ENCODE results near the gene SOX8.

SOX8 gene

GRCh38 chr16:1028524-1029258, 47.1 kb downstream of the SOX8 start:
- Histone ChIP-seq H2AFZ (ENCODE audit: low read length) (no peak overlapping the region), H3K4me1 (ENCODE audit: low read length) (no peaks in the 10 kb centered on the region), H3K4me3 (ENCODE audit: low read length) (no peak overlapping the region), H3K79me2 (ENCODE audit: low read length) (no peaks in the 10 kb centered on the region), H3K9me2 (replicated peaks; ENCODE audit: insufficient read depth, low read length) (no peaks in the 10 kb centered on the region), H3F3A (ENCODE audit: insufficient read depth, low read length) (no peaks in the 10 kb centered on the region), H3K36me3 (replicated peaks; ENCODE audit: insufficient read depth, low read length) (no peaks in the 10 kb centered on the region), H3K27ac (ENCODE audit: low read length) (no peak overlapping the region), H3K9ac (ENCODE audit: low read length) (no peak overlapping the region), H3K4me2 (ENCODE audit: low read depth, low read length) (no peak overlapping the region), H4K20me1 (ENCODE audit: insufficient read depth, low read length) (no peaks in the 10 kb centered on the region), H3K9me3 (replicated peaks; ENCODE audit: insufficient read depth, low read length) (no peaks in the 10 kb centered on the region), H3K27me3 (replicated peaks; ENCODE audit: insufficient read depth, low read length) (peaks cover 81% of the 10 kb centered on the region)
- TF ChIP-seq EZH2 (optimal IDR thresholded peaks at IDR 0.05; ENCODE audit: low read depth, low read length) (no peak), EZH2phosphoT487 (IDR thresholded peaks at IDR 0.05; ENCODE audit: low read length) (no peak)
- TF ChIP-seq, protein P1, sequence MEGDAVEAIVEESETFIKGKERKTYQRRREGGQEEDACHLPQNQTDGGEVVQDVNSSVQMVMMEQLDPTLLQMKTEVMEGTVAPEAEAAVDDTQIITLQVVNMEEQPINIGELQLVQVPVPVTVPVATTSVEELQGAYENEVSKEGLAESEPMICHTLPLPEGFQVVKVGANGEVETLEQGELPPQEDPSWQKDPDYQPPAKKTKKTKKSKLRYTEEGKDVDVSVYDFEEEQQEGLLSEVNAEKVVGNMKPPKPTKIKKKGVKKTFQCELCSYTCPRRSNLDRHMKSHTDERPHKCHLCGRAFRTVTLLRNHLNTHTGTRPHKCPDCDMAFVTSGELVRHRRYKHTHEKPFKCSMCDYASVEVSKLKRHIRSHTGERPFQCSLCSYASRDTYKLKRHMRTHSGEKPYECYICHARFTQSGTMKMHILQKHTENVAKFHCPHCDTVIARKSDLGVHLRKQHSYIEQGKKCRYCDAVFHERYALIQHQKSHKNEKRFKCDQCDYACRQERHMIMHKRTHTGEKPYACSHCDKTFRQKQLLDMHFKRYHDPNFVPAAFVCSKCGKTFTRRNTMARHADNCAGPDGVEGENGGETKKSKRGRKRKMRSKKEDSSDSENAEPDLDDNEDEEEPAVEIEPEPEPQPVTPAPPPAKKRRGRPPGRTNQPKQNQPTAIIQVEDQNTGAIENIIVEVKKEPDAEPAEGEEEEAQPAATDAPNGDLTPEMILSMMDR (IDR thresholded peaks at IDR 0.05; ENCODE audit: low read length) = no peak
- DNase-seq = no peak

DNA sequence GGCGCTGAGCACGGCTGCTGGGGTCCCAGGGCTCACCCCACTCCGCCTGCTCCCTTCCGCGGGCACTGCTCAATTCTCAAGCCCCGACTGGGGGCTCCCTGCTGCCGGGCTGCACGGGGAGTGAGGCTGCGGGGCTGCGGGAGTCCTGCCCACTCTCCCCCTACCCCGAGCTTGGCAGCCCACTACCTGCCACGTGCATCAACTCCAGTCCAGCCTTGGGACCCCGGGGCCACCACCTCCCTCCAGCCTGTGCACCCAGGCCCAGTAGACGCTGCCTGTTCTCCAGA, 47.6 kb downstream of the SOX8 start:
- peaks cover 76% of the 10 kb centered on the region for H3K27me3 ChIP-seq (replicated peaks; ENCODE audit: insufficient read depth, low read length)
- no peak overlapping the region for H3K27ac ChIP-seq (ENCODE audit: low read length)
- no peaks in the 10 kb centered on the region for H4K20me1 ChIP-seq (ENCODE audit: insufficient read depth, low read length)
- no peak for DNase-seq
- H3K9ac ChIP-seq (ENCODE audit: low read length) = no peak overlapping the region
- no peaks in the 10 kb centered on the region for H3K9me2 ChIP-seq (replicated peaks; ENCODE audit: insufficient read depth, low read length)
- H3F3A ChIP-seq (ENCODE audit: insufficient read depth, low read length) = no peaks in the 10 kb centered on the region
- no peak overlapping the region for H3K4me3 ChIP-seq (ENCODE audit: low read length)
- no peak for TF ChIP-seq EZH2 (optimal IDR thresholded peaks at IDR 0.05; ENCODE audit: low read depth, low read length)
- no peak for TF ChIP-seq EZH2phosphoT487 (IDR thresholded peaks at IDR 0.05; ENCODE audit: low read length)
- TF ChIP-seq, protein P1 (IDR thresholded peaks at IDR 0.05; ENCODE audit: low read length) = no peak
- no peaks in the 10 kb centered on the region for H3K4me1 ChIP-seq (ENCODE audit: low read length)
- no peak overlapping the region for H2AFZ ChIP-seq (ENCODE audit: low read length)
- no peak overlapping the region for H3K4me2 ChIP-seq (ENCODE audit: low read depth, low read length)
- no peaks in the 10 kb centered on the region for H3K9me3 ChIP-seq (replicated peaks; ENCODE audit: insufficient read depth, low read length)
- H3K79me2 ChIP-seq (ENCODE audit: low read length) = no peaks in the 10 kb centered on the region
- no peaks in the 10 kb centered on the region for H3K36me3 ChIP-seq (replicated peaks; ENCODE audit: insufficient read depth, low read length)

GRCh38 chr16:1030473-1030901, 48.9 kb downstream of the SOX8 start:
- H4K20me1 ChIP-seq (ENCODE audit: insufficient read depth, low read length) = no peaks in the 10 kb centered on the region
- no peaks in the 10 kb centered on the region for H3K9me2 ChIP-seq (replicated peaks; ENCODE audit: insufficient read depth, low read length)
- no peak for DNase-seq
- no peaks in the 10 kb centered on the region for H3K79me2 ChIP-seq (ENCODE audit: low read length)
- H3K27me3 ChIP-seq (replicated peaks; ENCODE audit: insufficient read depth, low read length) = peaks cover 70% of the 10 kb centered on the region
- no peaks in the 10 kb centered on the region for H3K4me1 ChIP-seq (ENCODE audit: low read length)
- no peak overlapping the region for H3K4me2 ChIP-seq (ENCODE audit: low read depth, low read length)
- no peak overlapping the region for H2AFZ ChIP-seq (ENCODE audit: low read length)
- H3K9ac ChIP-seq (ENCODE audit: low read length) = no peak overlapping the region
- no peaks in the 10 kb centered on the region for H3K36me3 ChIP-seq (replicated peaks; ENCODE audit: insufficient read depth, low read length)
- TF ChIP-seq EZH2 (optimal IDR thresholded peaks at IDR 0.05; ENCODE audit: low read depth, low read length) (no peak), EZH2phosphoT487 (IDR thresholded peaks at IDR 0.05; ENCODE audit: low read length) (no peak)
- TF ChIP-seq, protein P1 (IDR thresholded peaks at IDR 0.05; ENCODE audit: low read length) = no peak
- no peak overlapping the region for H3K27ac ChIP-seq (ENCODE audit: low read length)
- H3K4me3 ChIP-seq (ENCODE audit: low read length) = no peak overlapping the region
- no peaks in the 10 kb centered on the region for H3K9me3 ChIP-seq (replicated peaks; ENCODE audit: insufficient read depth, low read length)
- no peaks in the 10 kb centered on the region for H3F3A ChIP-seq (ENCODE audit: insufficient read depth, low read length)
